Activated T-cell treated with anti-CD3 and anti-CD28 coated beads, Interleukin-2, amount 50 U/mL, for 24 hours (primary cell): ENCODE results near the gene MKS1.
A peak's percentile ranks its signal among the peaks of the same experiment; 100 is the strongest.

Experiments
- DNase-seq: peaks from one replicate; pipeline ENCODE4 v3.0.0-alpha.2; 2020
- H3K27ac Mint-ChIP-seq: 2 replicates; pipeline ENCODE4 v1.8.0; 2020; ENCODE audit warnings: mild to moderate bottlenecking, mixed read lengths
- H3K27me3 Mint-ChIP-seq: 2 replicates; pipeline ENCODE4 v1.8.0; 2020; ENCODE audit warnings: mixed read lengths
- H3K36me3 Mint-ChIP-seq: 2 replicates; pipeline ENCODE4 v1.8.0; 2020; ENCODE audit warnings: low read depth, mixed read lengths
- H3K4me1 Mint-ChIP-seq: 2 replicates; pipeline ENCODE4 v1.8.0; 2020; ENCODE audit warnings: low read depth, mixed read lengths
- H3K4me3 Mint-ChIP-seq: 2 replicates; pipeline ENCODE4 v1.8.0; 2020; ENCODE audit warnings: mild to moderate bottlenecking, moderate library complexity, mixed read lengths
- H3K9me3 Mint-ChIP-seq: 2 replicates; pipeline ENCODE4 v1.8.0; 2020; ENCODE audit warnings: mixed read lengths

The MKS1 gene

GRCh38 chr17:58181796-58182195 lies 37.3 kb downstream of the MKS1 start:
- Mint-ChIP-seq H3K4me1 (no peaks in the 10 kb centered on the region), H3K27ac (no peak overlapping the region), H3K27me3 (no peaks in the 10 kb centered on the region), H3K4me3 (no peak overlapping the region), H3K9me3 (no peaks in the 10 kb centered on the region), H3K36me3 (no peaks in the 10 kb centered on the region)
- no peak for DNase-seq

- Mint-ChIP-seq H3K4me1 (peaks cover 15% of the 10 kb centered on the region), H3K27ac (no peak overlapping the region), H3K36me3 (no peaks in the 10 kb centered on the region), H3K4me3 (no peak overlapping the region), H3K9me3 (no peaks in the 10 kb centered on the region), H3K27me3 (no peaks in the 10 kb centered on the region)
- no peak for DNase-seq
Observed at GRCh38 chr17:58176200-58176599, 42.9 kb downstream of the MKS1 start.

- no peak overlapping the region for H3K27ac Mint-ChIP-seq
- peaks cover 26% of the 10 kb centered on the region for H3K4me1 Mint-ChIP-seq
- H3K36me3 Mint-ChIP-seq = no peaks in the 10 kb centered on the region
- H3K27me3 Mint-ChIP-seq = no peaks in the 10 kb centered on the region
- no peak for DNase-seq
- H3K9me3 Mint-ChIP-seq = no peaks in the 10 kb centered on the region
- no peak overlapping the region for H3K4me3 Mint-ChIP-seq
Observed at GRCh38 chr17:58174871-58175270, 44.2 kb downstream of the MKS1 start.

GRCh38 chr17:58172369-58173071 lies 46.5 kb downstream of the MKS1 start:
- Mint-ChIP-seq H3K4me1 (peaks cover 38% of the 10 kb centered on the region), H3K4me3 (no peak overlapping the region), H3K9me3 (no peaks in the 10 kb centered on the region), H3K27me3 (no peaks in the 10 kb centered on the region), H3K27ac (peak overlapping the region; percentile 62), H3K36me3 (no peaks in the 10 kb centered on the region)
- peak; percentile 46 for DNase-seq

- DNase-seq = no peak
- H3K4me3 Mint-ChIP-seq = no peak overlapping the region
- peaks cover 41% of the 10 kb centered on the region for H3K4me1 Mint-ChIP-seq
- H3K9me3 Mint-ChIP-seq = no peaks in the 10 kb centered on the region
- H3K27me3 Mint-ChIP-seq = no peaks in the 10 kb centered on the region
- peak overlapping the region; percentile 48 for H3K27ac Mint-ChIP-seq
- no peaks in the 10 kb centered on the region for H3K36me3 Mint-ChIP-seq
Observed at GRCh38 chr17:58170622-58171021, 48.4 kb downstream of the MKS1 start.

- Mint-ChIP-seq H3K4me3 (no peak within 1 kb of the TSS), H3K9me3 (no peaks in the 10 kb centered on the region), H3K36me3 (no peaks in the 10 kb centered on the region), H3K27ac (no peak within 1 kb of the TSS), H3K4me1 (peaks cover 36% of the 10 kb centered on the region), H3K27me3 (no peaks in the 10 kb centered on the region)
- no peak for DNase-seq
Observed at GRCh38 chr17:58166682-58167081, 52.4 kb downstream of the MKS1 start, which contains the start of gene OR4D2. Gene OR4D2, plus strand, starts transcription at chr17:58166982. Its CDS starts 2,674 bp downstream, at chr17:58169656.

GRCh38 chr17:58165981-58166380 lies 53.1 kb downstream of the MKS1 start:
- Mint-ChIP-seq H3K27me3 (no peaks in the 10 kb centered on the region), H3K4me1 (peaks cover 31% of the 10 kb centered on the region), H3K4me3 (no peak overlapping the region), H3K36me3 (no peaks in the 10 kb centered on the region), H3K27ac (no peak overlapping the region), H3K9me3 (no peaks in the 10 kb centered on the region)
- no peak for DNase-seq

- no peak overlapping the region for H3K27ac Mint-ChIP-seq
- H3K27me3 Mint-ChIP-seq = no peaks in the 10 kb centered on the region
- no peaks in the 10 kb centered on the region for H3K9me3 Mint-ChIP-seq
- no peak for DNase-seq
- peaks cover 3% of the 10 kb centered on the region for H3K36me3 Mint-ChIP-seq
- H3K4me1 Mint-ChIP-seq = peaks cover 19% of the 10 kb centered on the region
- no peak overlapping the region for H3K4me3 Mint-ChIP-seq
Observed at GRCh38 chr17:58161566-58161965, 57.5 kb downstream of the MKS1 start.

- Mint-ChIP-seq H3K36me3 (peaks cover 3% of the 10 kb centered on the region), H3K9me3 (no peaks in the 10 kb centered on the region), H3K27me3 (no peaks in the 10 kb centered on the region), H3K27ac (no peak overlapping the region), H3K4me3 (no peak overlapping the region), H3K4me1 (peaks cover 40% of the 10 kb centered on the region)
- no peak for DNase-seq
Observed at GRCh38 chr17:58158181-58158580, 60.9 kb downstream of the MKS1 start.

GRCh38 chr17:58156839-58157803 lies 61.9 kb downstream of the MKS1 start:
- no peaks in the 10 kb centered on the region for H3K27me3 Mint-ChIP-seq
- no peaks in the 10 kb centered on the region for H3K9me3 Mint-ChIP-seq
- peak overlapping the region; percentile 82 for H3K4me3 Mint-ChIP-seq
- H3K4me1 Mint-ChIP-seq = peaks cover 51% of the 10 kb centered on the region
- H3K36me3 Mint-ChIP-seq = peaks cover 3% of the 10 kb centered on the region
- peak; percentile 77 for DNase-seq
- peak overlapping the region; percentile 84 for H3K27ac Mint-ChIP-seq
